ENCODE measurements around the gene SLC39A5. TPM values are rescaled to one million over a fixed set of nuclear protein-coding genes. Genes with fewer than 3 reads are reported as not detected.

SLC39A5 gene
- polyA plus RNA-seq, 1 donor from 2014 or later: 0.33 TPM

DNA sequence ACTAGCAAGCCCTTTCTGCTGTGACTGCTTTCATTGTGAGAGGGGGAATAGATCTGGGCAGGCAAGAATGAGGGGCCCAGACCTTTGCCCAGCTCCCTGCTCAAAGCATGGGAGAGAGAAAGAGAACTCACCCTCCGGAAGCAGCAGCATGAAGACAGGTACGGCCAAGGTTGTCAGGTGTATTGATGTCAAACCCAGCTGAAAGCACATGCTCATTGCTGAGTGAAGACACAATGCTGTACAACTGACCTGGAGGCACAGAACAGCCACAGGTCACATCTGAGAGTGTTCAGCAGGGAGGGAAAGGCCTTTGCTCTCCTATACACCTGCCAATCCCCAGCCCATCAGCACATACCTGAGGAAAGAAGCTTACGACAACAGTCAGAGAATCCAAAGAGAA is 22.8 kb downstream of the SLC39A5 start:
- Histone ChIP-seq H3K9me3 (ENCODE audit: low read length) (no peaks in the 10 kb centered on the region), H3K9ac (ENCODE audit: low read length) (no peak overlapping the region), H3K79me2 (replicated peaks; ENCODE audit: insufficient read depth, low read length) (peaks cover 19% of the 10 kb centered on the region)

GRCh38 chr12:56253091-56253490 is 23.2 kb downstream of the SLC39A5 start:
- Histone ChIP-seq H3K27me3 (ENCODE audit: insufficient read depth, low read depth, low read length) (no peaks in the 10 kb centered on the region), H3K4me3 (ENCODE audit: low read length) (no peak overlapping the region), H3K9ac (ENCODE audit: low read length) (no peak overlapping the region), H3K27ac (ENCODE audit: low read length) (no peak overlapping the region), H3K9me2 (ENCODE audit: insufficient read depth, low read length) (no peaks in the 10 kb centered on the region), H3K36me3 (ENCODE audit: insufficient read depth, low read length) (peaks cover 7% of the 10 kb centered on the region), H4K20me1 (ENCODE audit: insufficient read depth) (no peaks in the 10 kb centered on the region), H3K79me2 (replicated peaks; ENCODE audit: insufficient read depth, low read length) (peaks cover 21% of the 10 kb centered on the region), H3F3A (ENCODE audit: insufficient read depth, low read length, poor library complexity, severe bottlenecking) (no peaks in the 10 kb centered on the region), H2AFZ (ENCODE audit: low read depth, low read length) (no peak overlapping the region), H3K4me2 (ENCODE audit: low read length) (no peak overlapping the region), H3K9me3 (ENCODE audit: low read length) (no peaks in the 10 kb centered on the region)
- TF ChIP-seq TAF1 (IDR thresholded peaks at IDR 0.05; ENCODE audit: low read depth) (no peak), MXI1 (conservative IDR thresholded peaks at IDR 0.05; ENCODE audit: poor library complexity, severe bottlenecking) (no peak), POLR2AphosphoS5 (IDR thresholded peaks at IDR 0.05) (no peak), EZH2 (IDR thresholded peaks at IDR 0.05; ENCODE audit: borderline replicate concordance, insufficient read depth, low read length, poor library complexity, severe bottlenecking) (no peak), SMC3 (conservative IDR thresholded peaks at IDR 0.05; ENCODE audit: poor library complexity) (no peak), CTCF (IDR thresholded peaks at IDR 0.05; ENCODE audit: poor library complexity, severe bottlenecking) (no peak), EP300 (conservative IDR thresholded peaks at IDR 0.05; ENCODE audit: poor library complexity, severe bottlenecking) (no peak), RAD21 (conservative IDR thresholded peaks at IDR 0.05) (no peak)
- TF ChIP-seq, protein P1, sequence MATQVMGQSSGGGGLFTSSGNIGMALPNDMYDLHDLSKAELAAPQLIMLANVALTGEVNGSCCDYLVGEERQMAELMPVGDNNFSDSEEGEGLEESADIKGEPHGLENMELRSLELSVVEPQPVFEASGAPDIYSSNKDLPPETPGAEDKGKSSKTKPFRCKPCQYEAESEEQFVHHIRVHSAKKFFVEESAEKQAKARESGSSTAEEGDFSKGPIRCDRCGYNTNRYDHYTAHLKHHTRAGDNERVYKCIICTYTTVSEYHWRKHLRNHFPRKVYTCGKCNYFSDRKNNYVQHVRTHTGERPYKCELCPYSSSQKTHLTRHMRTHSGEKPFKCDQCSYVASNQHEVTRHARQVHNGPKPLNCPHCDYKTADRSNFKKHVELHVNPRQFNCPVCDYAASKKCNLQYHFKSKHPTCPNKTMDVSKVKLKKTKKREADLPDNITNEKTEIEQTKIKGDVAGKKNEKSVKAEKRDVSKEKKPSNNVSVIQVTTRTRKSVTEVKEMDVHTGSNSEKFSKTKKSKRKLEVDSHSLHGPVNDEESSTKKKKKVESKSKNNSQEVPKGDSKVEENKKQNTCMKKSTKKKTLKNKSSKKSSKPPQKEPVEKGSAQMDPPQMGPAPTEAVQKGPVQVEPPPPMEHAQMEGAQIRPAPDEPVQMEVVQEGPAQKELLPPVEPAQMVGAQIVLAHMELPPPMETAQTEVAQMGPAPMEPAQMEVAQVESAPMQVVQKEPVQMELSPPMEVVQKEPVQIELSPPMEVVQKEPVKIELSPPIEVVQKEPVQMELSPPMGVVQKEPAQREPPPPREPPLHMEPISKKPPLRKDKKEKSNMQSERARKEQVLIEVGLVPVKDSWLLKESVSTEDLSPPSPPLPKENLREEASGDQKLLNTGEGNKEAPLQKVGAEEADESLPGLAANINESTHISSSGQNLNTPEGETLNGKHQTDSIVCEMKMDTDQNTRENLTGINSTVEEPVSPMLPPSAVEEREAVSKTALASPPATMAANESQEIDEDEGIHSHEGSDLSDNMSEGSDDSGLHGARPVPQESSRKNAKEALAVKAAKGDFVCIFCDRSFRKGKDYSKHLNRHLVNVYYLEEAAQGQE (IDR thresholded peaks at IDR 0.05; ENCODE audit: borderline replicate concordance): no peak

More for the DNA sequence above, 22.8 kb downstream of the SLC39A5 start:
- no peak for TF ChIP-seq RAD21 (conservative IDR thresholded peaks at IDR 0.05)
- TF ChIP-seq, protein P1 (IDR thresholded peaks at IDR 0.05; ENCODE audit: borderline replicate concordance): no peak
- no peak for TF ChIP-seq MXI1 (conservative IDR thresholded peaks at IDR 0.05; ENCODE audit: poor library complexity, severe bottlenecking)
- no peak for TF ChIP-seq CTCF (IDR thresholded peaks at IDR 0.05; ENCODE audit: poor library complexity, severe bottlenecking)
- no peak for TF ChIP-seq EP300 (conservative IDR thresholded peaks at IDR 0.05; ENCODE audit: poor library complexity, severe bottlenecking)
- no peak for TF ChIP-seq TAF1 (IDR thresholded peaks at IDR 0.05; ENCODE audit: low read depth)
- TF ChIP-seq SMC3 (conservative IDR thresholded peaks at IDR 0.05; ENCODE audit: poor library complexity): no peak
- no peak for TF ChIP-seq EZH2 (IDR thresholded peaks at IDR 0.05; ENCODE audit: borderline replicate concordance, insufficient read depth, low read length, poor library complexity, severe bottlenecking)
- TF ChIP-seq POLR2AphosphoS5 (IDR thresholded peaks at IDR 0.05): no peak
- no peaks in the 10 kb centered on the region for H4K20me1 ChIP-seq (ENCODE audit: insufficient read depth)
- no peak overlapping the region for H3K4me3 ChIP-seq (ENCODE audit: low read length)
- no peak overlapping the region for H2AFZ ChIP-seq (ENCODE audit: low read depth, low read length)
- no peaks in the 10 kb centered on the region for H3K9me2 ChIP-seq (ENCODE audit: insufficient read depth, low read length)
- no peak overlapping the region for H3K4me2 ChIP-seq (ENCODE audit: low read length)
- no peaks in the 10 kb centered on the region for H3F3A ChIP-seq (ENCODE audit: insufficient read depth, low read length, poor library complexity, severe bottlenecking)
- H3K27me3 ChIP-seq (ENCODE audit: insufficient read depth, low read depth, low read length): no peaks in the 10 kb centered on the region
- peaks cover 7% of the 10 kb centered on the region for H3K36me3 ChIP-seq (ENCODE audit: insufficient read depth, low read length)
- H3K27ac ChIP-seq (ENCODE audit: low read length): no peak overlapping the region
